H1 (cell line): ENCODE data around the gene CACNG3. TPM values are rescaled to one million over a fixed set of nuclear protein-coding genes. Genes with fewer than 3 reads are reported as not detected.

Source experiments
- CTCF ChIA-PET: fragments of 300-600 bp; sonication (Branson Sonifier 250); formaldehyde crosslinking; loops from one replicate; lab custom pipeline; 2021; ENCODE audit not compliant: partially characterized antibody; lab: Charles Lee
- POLR2A ChIA-PET: fragments of 300-600 bp; sonication (Branson Sonifier 250); formaldehyde crosslinking; loops from one replicate; lab custom pipeline; 2021; ENCODE audit warnings: inconsistent platforms; ENCODE audit not compliant: partially characterized antibody; lab: Charles Lee
- DNase-seq, 2 experiments: peaks; one replicate each; pipeline versions ENCODE4 v3.0.0 to v3.0.0-alpha.2; 2010 to 2022; ENCODE audit warnings: low spot score in 2 of 2, low read depth in 1 of 2, mixed read lengths in 1 of 2
- FAIRE-seq: peaks from 2 replicates; lab custom pipeline; 2011; peaks lifted over from hg19 to GRCh38; lab: Jason Lieb, UNC
- H2AFZ ChIP-seq: 2 replicates; pipeline ENCODE4 v1.8.1; 2012; ENCODE audit warnings: low read length, inconsistent platforms
- H2AK5ac ChIP-seq: 2 replicates; pipeline ENCODE4 v1.6.1; 2013; ENCODE audit warnings: low read depth, low read length
- H2BK120ac ChIP-seq: replicated peaks from 2 replicates; pipeline ENCODE3; 2013; ENCODE audit warnings: low read depth, low read length, inconsistent platforms
- H2BK12ac ChIP-seq: 2 replicates; pipeline ENCODE4 v1.6.1; 2013; ENCODE audit warnings: low read depth, low read length
- H2BK15ac ChIP-seq: 2 replicates; pipeline ENCODE4 v1.6.1; 2013; ENCODE audit warnings: low read length
- H2BK20ac ChIP-seq: 2 replicates; pipeline ENCODE4 v1.6.1; 2013; ENCODE audit warnings: low read length
- H2BK5ac ChIP-seq: 2 replicates; pipeline ENCODE4 v1.6.1; 2013; ENCODE audit warnings: low read depth, low read length
- H3K14ac ChIP-seq: 2 replicates; pipeline ENCODE4 v1.6.1; 2013; ENCODE audit warnings: inconsistent platforms; ENCODE audit not compliant: insufficient read length
- H3K18ac ChIP-seq: 2 replicates; pipeline ENCODE4 v1.6.1; 2013; ENCODE audit warnings: low read length; ENCODE audit errors: extremely low read depth
- H3K23ac ChIP-seq: 2 replicates; pipeline ENCODE4 v1.6.1; 2013; ENCODE audit warnings: inconsistent platforms; ENCODE audit not compliant: insufficient read length
- H3K23me2 ChIP-seq: 2 replicates; pipeline ENCODE4 v1.6.1; 2013; ENCODE audit warnings: low read depth, low read length
- H3K27ac ChIP-seq: 2 replicates; pipeline ENCODE4 v1.6.1; 2011; ENCODE audit warnings: low read depth, low read length, inconsistent platforms
- H3K27me3 ChIP-seq, 4 experiments: replicated peaks in 1 of 4; 1 replicate in 1 of 4; 2 replicates in 3 of 4; pipeline versions ENCODE4 v1.6.1 to v1.8.1; 2011 to 2013; ENCODE audit warnings: low read length in 3 of 4, mild to moderate bottlenecking in 3 of 4, inconsistent platforms in 2 of 4, mixed read lengths in 2 of 4, moderate library complexity in 1 of 4; ENCODE audit not compliant: control insufficient read depth in 3 of 4, insufficient read depth in 3 of 4; ENCODE audit errors: extremely low read depth in 1 of 4
- H3K36me3 ChIP-seq, 4 experiments: 2 replicates each; pipeline versions ENCODE4 v1.6.1 to v1.8.1; 2011 to 2013; ENCODE audit warnings: mild to moderate bottlenecking in 4 of 4, low read length in 3 of 4, moderate library complexity in 2 of 4, control low read depth in 1 of 4, inconsistent platforms in 1 of 4; ENCODE audit not compliant: insufficient read depth in 4 of 4, control insufficient read depth in 2 of 4
- H3K4ac ChIP-seq: replicated peaks from 2 replicates; pipeline ENCODE3; 2013; ENCODE audit warnings: low read length, low read depth, mixed read lengths, inconsistent platforms; ENCODE audit not compliant: insufficient read length
- H3K4me1 ChIP-seq, 4 experiments: replicated peaks in 1 of 4; 1 replicate in 1 of 4; 2 replicates in 3 of 4; pipeline versions ENCODE4 v1.6.1 to v1.8.1; 2011 to 2013; ENCODE audit warnings: low read length in 3 of 4, inconsistent platforms in 2 of 4, mixed read lengths in 1 of 4; ENCODE audit not compliant: insufficient read depth in 4 of 4, control insufficient read depth in 3 of 4
- H3K4me2 ChIP-seq, 2 experiments: 2 replicates each; pipeline versions ENCODE4 v1.6.1 to v1.8.1; 2011 to 2013; ENCODE audit warnings: low read depth in 2 of 2, low read length in 2 of 2, control low read depth in 1 of 2, inconsistent platforms in 1 of 2, mild to moderate bottlenecking in 1 of 2; ENCODE audit not compliant: insufficient read depth in 1 of 2
- H3K4me3 ChIP-seq, 4 experiments: fragments of 200-600, 300-600 bp in 1 of 4; sonication (generic), shearing (Covaris generic), sonication (Bioruptor Twin) in 1 of 4; 2 replicates each; pipeline versions ENCODE4 v1.5.1 to v1.8.1; 2011 to 2016; ENCODE audit warnings: low read length in 4 of 4, low read depth in 3 of 4, control low read depth in 2 of 4, inconsistent platforms in 2 of 4, mild to moderate bottlenecking in 2 of 4, mixed read lengths in 1 of 4, moderate library complexity in 1 of 4; ENCODE audit not compliant: insufficient read depth in 2 of 4; ENCODE audit errors: extremely low read depth in 1 of 4
- H3K56ac ChIP-seq: replicated peaks from 2 replicates; pipeline ENCODE3; 2013; ENCODE audit warnings: low read depth, mild to moderate bottlenecking, mixed read lengths, low read length, inconsistent platforms; ENCODE audit not compliant: insufficient read length
- H3K79me1 ChIP-seq: 2 replicates; pipeline ENCODE4 v1.6.1; 2013; ENCODE audit warnings: low read depth, low read length, control low read depth
- H3K79me2 ChIP-seq, 2 experiments: 2 replicates each; pipeline versions ENCODE4 v1.6.1 to v1.8.1; 2012 to 2013; ENCODE audit warnings: low read length in 2 of 2, mild to moderate bottlenecking in 2 of 2, inconsistent platforms in 1 of 2; ENCODE audit not compliant: insufficient read depth in 2 of 2, control insufficient read depth in 1 of 2
- H3K9ac ChIP-seq, 4 experiments: replicated peaks in 1 of 4; 1 replicate in 1 of 4; 2 replicates in 3 of 4; pipeline versions ENCODE4 v1.6.1 to v1.8.1; 2011 to 2013; ENCODE audit warnings: low read depth in 3 of 4, low read length in 3 of 4, control low read depth in 2 of 4, mild to moderate bottlenecking in 2 of 4, moderate library complexity in 2 of 4, inconsistent platforms in 1 of 4; ENCODE audit errors: extremely low read depth in 1 of 4
- H3K9me3 ChIP-seq, 2 experiments: 2 replicates each; pipeline versions ENCODE4 v1.6.1 to v1.8.1; 2012 to 2013; ENCODE audit warnings: mild to moderate bottlenecking in 2 of 2, moderate library complexity in 2 of 2, control low read depth in 1 of 2, inconsistent platforms in 1 of 2, low read depth in 1 of 2, low read length in 1 of 2, mixed read lengths in 1 of 2; ENCODE audit not compliant: insufficient read depth in 2 of 2
- H4K20me1 ChIP-seq, 2 experiments: replicated peaks in 1 of 2; 2 replicates each; pipeline versions ENCODE3 to v1.8.1; 2011 to 2013; ENCODE audit warnings: inconsistent platforms in 2 of 2, low read length in 2 of 2, mild to moderate bottlenecking in 1 of 2; ENCODE audit not compliant: insufficient read depth in 2 of 2, control insufficient read depth in 1 of 2
- H4K5ac ChIP-seq: 2 replicates; pipeline ENCODE4 v1.6.1; 2013; ENCODE audit warnings: low read length, low read depth, mixed read lengths, inconsistent platforms; ENCODE audit not compliant: insufficient read length
- H4K8ac ChIP-seq: 2 replicates; pipeline ENCODE4 v1.8.0; 2013; ENCODE audit warnings: mild to moderate bottlenecking, moderate library complexity, low read length, inconsistent platforms; ENCODE audit not compliant: insufficient read depth; ENCODE audit errors: extremely low read depth
- H4K91ac ChIP-seq: replicated peaks from 2 replicates; pipeline ENCODE3; 2013; ENCODE audit warnings: low read length, mixed read lengths, inconsistent platforms; ENCODE audit not compliant: insufficient read length
- ATF3 ChIP-seq: IDR thresholded peaks from 2 replicates; pipeline ENCODE4 v1.6.1; 2011; ENCODE audit warnings: low read depth, mild to moderate bottlenecking, low read length; ENCODE audit not compliant: insufficient read depth
- SIN3A ChIP-seq, 2 experiments: IDR thresholded peaks in 1 of 2; conservative IDR thresholded peaks in 1 of 2; 2 replicates each; pipeline ENCODE4 v1.6.1; 2011 to 2012; ENCODE audit warnings: low read length in 2 of 2, improper control_type of control experiment in 1 of 2, low read depth in 1 of 2, mild to moderate bottlenecking in 1 of 2
- WGBS, 2 experiments: shearing (Covaris generic) in 1 of 2; methylation state at CpG; one replicate each; pipeline versions ENCODE4 v1.1.6 to v1.1.7; 2013 to 2015; ENCODE audit warnings: low lambda C conversion rate in 2 of 2, mixed read lengths in 2 of 2, inconsistent platforms in 1 of 2, low coverage in 1 of 2, missing lambda C conversion rate in 1 of 2; ENCODE audit not compliant: insufficient replicate concordance in 2 of 2, insufficient coverage in 1 of 2, insufficient read length in 1 of 2; ENCODE audit errors: extremely low coverage in 1 of 2, missing lambda C conversion rate in 1 of 2; 5-methylcytosine and 5-hydroxymethylcytosine counted together
- polyA plus RNA-seq, 7 experiments: library from polyadenylated mRNA; depleted of rRNA in 3 of 7; stranded (reverse) in 5 of 7; unstranded in 2 of 7; fragments of >200 nt in 5 of 7; fragments of 200-250 nt in 2 of 7; gene quantifications; 1 replicate in 5 of 7; 2 replicates in 1 of 7; 4 replicates in 1 of 7; pipeline versions ENCODE4 v1.2.1 to v1.2.3, GENCODE V29; 2011 to 2013; ENCODE audit warnings: missing spikeins in 2 of 7, mixed read lengths in 2 of 7
- total RNA-seq: library from RNA; stranded (reverse); fragmentation: NEBNext Ultra II Directional; extraction: Animal tissue kit (Norgen Biotek cat#: 25700); gene quantifications from 2 replicates; pipeline ENCODE4 v1.2.1, GENCODE V29; 2021

CACNG3 gene
- total and polyA plus RNA-seq, 2 of the 8 experiments (the other 6 are each of a cell fraction or from before 2014, with no cell fraction given): 0.12 TPM; not detected in 1

- FAIRE-seq (no peak), DNase-seq (no peak)
- Histone ChIP-seq H3K79me2 (no peaks in the 10 kb centered on the region), H3K56ac (no peak overlapping the region), H3K36me3 (no peaks in the 10 kb centered on the region), H3K4me3 (no peak overlapping the region), H3K4me1 (no peaks in the 10 kb centered on the region), H3K4me2 (no peak overlapping the region), H2BK15ac (no peak overlapping the region), H4K91ac (no peak overlapping the region), H4K20me1 (no peaks in the 10 kb centered on the region), H2AFZ (no peak overlapping the region), H3K23ac (no peak overlapping the region), H2BK120ac (no peak overlapping the region), H3K79me1 (no peaks in the 10 kb centered on the region), H2BK20ac (no peak overlapping the region), H3K23me2 (no peaks in the 10 kb centered on the region), H4K8ac (no peak overlapping the region), H4K5ac (no peak overlapping the region), H3K27ac (no peak overlapping the region), H3K4ac (no peak overlapping the region), H3K9me3 (peaks cover 0 to 5% of the 10 kb centered on the region in 2 experiments; a peak in 1 of 4 replicates), H3K9ac (no peak overlapping the region), H3K18ac (no peak overlapping the region), H3K14ac (no peak overlapping the region), H2AK5ac (no peak overlapping the region), H2BK12ac (no peak overlapping the region), H3K27me3 (no peaks in the 10 kb centered on the region), H2BK5ac (no peak overlapping the region)
- 82% methylated on average over 2 of the region's 2 CpGs; no CpG with 5 or more reads in 1 of the 2 experiments for WGBS, 2 experiments
- TF ChIP-seq ATF3 (no peak), SIN3A (conservative IDR thresholded peaks at IDR 0.05 in 1 of 2, IDR thresholded peaks at IDR 0.05 in 1 of 2; ENCODE audit: low read depth in 1 of 2, low read length in 2 of 2) (no peak)
- POLR2A ChIA-PET: no interaction called here
- CTCF ChIA-PET: interaction anchor here (1.0 to 1.4 kb wide), 3 partner anchors 17 to 165 kb away, joined by 3 to 9 read pairs (median 4); no protein-coding TSS in a partner anchor
Measured at GRCh38 chr16:24235806-24236205, 20.3 kb upstream of the CACNG3 start.
